ENCODE data around the gene TACR3.
"Not testable (repeated sequence)": the region's sequence is repeated elsewhere in the genome, so short reads cannot be mapped to it uniquely, and the experiment has no call there.

Gene TACR3

DNA sequence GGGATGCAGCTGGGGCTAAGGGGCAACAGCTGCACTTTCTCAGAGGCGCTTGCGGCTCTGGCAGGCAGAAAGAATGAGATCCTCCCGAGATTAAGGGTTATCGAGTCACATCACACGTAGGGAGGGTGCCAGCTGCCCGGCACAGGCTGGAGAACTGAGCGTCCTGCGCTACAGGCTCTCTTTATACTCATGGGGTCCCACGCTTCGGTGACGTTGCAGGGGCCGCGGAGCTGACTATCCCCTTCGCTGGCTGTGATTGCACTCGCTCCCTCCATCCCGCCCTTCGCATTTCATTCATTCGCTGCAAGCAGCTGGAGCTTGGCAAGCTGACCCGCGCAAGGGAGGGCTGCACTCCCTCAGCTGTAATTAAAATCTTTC is at the start of gene TACR3:
TACR3 (minus strand) TSS at position 156 of the 378 bp plus-strand sequence. CDS start 310 bp downstream, outside the sequence.
- no peak for DNase-seq

DNA sequence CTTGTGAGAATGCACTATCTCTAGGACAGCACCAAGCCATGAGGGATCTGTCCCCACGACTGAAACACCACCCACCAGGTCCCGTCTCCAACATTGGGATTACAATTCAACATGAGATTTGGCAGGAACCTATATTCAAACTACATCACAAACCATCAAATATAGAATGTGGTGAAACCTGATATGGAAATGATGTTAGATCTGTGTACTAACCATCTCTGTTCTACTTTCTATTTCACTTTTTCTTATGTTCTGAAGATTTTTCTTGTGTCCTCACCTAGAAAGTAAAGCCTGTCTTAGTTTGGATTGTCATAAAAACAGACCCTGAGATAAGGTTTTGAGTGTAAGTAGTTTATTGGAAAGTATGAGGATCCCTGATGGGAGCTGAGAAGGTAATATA is 37.8 kb upstream of the TACR3 start:
- no peak for DNase-seq

- DNase-seq: no peak
Observed at GRCh38 chr4:103756741-103757140, 37.0 kb upstream of the TACR3 start.

DNA sequence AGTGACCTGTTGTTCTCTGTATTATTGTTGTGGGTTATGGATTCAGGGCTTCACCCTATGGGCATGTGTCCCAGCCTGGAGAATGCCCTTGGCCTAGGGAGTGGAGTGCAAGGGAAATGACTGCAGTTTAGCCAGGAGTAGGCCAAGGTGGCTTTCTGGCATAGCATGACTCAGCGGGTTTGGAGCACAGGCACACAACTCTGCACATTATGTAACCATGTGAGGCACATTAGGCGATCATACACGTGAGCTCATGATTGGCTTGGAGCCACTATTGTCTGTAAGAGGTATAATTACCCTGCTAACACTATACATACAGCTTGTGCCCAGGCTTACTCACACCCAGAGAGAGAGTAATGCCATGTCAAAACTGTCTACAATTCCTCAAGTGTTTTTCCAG is 35.1 kb upstream of the TACR3 start:
- no peak for DNase-seq

DNA sequence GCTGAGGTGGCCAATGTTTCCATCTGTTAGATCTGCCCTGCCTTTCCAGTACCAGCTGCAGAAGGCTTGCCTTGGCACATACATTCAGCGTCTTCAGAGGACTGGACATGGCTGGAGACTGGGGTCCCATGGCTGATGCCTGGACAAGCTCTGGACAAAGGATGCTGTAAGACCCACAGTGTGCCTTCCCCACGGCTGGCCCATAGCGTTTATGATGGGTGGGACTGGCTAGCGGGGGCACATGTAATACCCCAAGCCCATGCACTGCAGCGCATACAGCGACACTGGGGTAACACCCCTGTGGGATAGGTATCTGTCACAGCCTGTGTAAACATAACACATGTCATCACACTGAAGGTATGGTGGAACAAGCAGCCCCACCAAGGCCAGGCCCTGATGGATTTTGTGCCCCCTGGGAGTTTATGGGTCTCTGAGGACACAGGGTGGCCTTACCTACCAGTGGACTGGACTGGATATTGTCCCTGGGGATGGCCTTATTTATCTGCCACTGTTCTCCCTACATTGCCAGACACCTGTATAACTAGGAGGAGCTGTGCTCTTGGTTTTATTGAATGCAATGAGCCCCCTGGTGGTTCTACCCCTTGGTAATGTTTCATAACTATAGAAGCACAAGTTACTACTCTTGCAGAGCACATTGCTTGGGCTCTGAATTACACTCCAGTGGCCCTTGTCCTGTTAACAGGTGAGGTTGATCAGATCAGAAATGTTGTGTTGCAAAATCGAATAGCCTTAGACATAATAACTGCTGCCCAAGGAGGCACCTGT is 34.3 kb upstream of the TACR3 start:
- DNase-seq: no peak

- DNase-seq: not testable (repeated sequence)
Observed at GRCh38 chr4:103723150-103723549, 3.4 kb upstream of the TACR3 start.

- DNase-seq: no peak
Observed at GRCh38 chr4:103721251-103721650, 1.5 kb upstream of the TACR3 start.

DNA sequence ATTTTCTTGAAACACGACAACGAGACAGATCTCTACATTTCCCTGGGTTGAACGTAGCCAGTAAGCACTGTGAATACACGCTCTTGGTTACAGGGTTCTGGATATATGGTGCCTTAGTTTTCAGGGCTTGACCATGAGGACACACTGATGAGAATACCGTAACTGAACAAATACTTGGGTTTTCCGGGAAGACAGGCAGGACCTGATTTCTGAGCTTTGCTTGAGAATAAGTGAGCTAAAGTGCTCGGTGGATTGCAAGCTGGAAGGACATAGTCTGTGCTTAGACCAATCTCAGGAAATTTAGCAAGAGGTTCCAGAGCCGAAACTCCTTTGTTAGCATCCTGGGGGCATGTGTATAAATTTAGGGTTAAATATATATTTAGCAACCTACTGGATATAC is 876 bp upstream of the TACR3 start:
- no peak for DNase-seq

- no peak for DNase-seq
Observed at GRCh38 chr4:103719105-103719829, 518 bp downstream of the TACR3 start.

GRCh38 chr4:103692615-103693014 is 27.2 kb downstream of the TACR3 start:
- no peak for DNase-seq

- DNase-seq: no peak
Observed at GRCh38 chr4:103673983-103674382, 45.8 kb downstream of the TACR3 start.

- not testable (repeated sequence) for DNase-seq
Observed at GRCh38 chr4:103666764-103667163, 53.0 kb downstream of the TACR3 start.

GRCh38 chr4:103664436-103665075 is 55.2 kb downstream of the TACR3 start:
- DNase-seq: no peak

DNA sequence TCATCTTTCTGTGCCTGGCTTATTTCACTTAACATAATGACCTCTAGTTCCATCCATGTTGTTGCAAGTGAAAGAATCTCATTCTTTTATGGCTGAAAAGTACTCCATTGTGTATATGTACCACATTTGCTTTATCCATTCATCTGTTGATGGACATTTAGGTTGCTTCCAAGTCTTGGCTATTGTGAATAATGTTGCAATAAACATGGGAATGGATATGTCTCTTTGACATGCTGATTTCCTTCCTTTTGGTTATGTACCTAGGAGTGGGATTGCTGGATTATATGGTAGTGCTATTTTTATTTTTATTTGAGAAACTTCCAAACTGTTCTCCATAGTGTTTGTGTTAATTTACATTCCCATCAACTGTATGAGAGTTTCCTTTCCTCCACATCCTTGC is 71.2 kb downstream of the TACR3 start:
- no peak for DNase-seq

DNA sequence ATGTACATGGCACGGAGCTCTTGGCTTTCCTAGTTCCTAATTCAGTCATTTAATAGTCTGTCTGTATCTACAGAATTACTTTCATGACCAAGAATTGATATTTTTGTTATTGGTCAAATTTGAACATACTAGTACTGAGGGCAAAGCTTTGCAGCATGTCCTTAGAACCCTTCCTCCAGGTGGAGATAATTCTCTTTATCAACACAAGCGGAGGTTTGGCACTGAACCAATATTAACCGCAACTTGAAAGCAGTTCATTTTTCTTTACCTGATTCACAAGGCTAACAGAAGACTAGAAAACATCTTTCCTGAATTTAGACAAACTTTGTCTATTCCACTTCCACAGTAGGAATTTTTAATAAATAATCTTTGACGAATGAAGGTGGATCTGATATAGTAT is 73.8 kb downstream of the TACR3 start:
- peak; percentile 27 for DNase-seq

- no peak for DNase-seq
Observed at GRCh38 chr4:103634236-103634635, 85.5 kb downstream of the TACR3 start.

DNA sequence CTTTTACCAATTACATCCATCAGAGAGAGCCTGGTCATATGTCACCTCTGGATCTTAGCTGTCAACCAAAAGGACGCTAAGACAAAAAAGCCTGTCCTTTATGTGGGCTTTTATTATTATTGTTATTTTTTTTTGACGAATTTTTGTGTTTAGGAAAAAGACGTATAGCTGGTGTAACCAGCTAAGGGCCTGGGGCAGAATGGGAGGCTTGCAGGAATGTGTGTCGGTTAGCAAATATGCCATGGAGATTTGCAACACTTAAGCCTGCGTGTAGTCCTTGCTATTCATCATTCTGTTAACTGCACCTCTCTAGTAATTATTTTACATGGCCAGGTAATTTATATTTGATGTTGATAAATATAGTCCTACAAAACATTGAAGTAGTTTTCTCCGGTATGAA is 93.5 kb downstream of the TACR3 start:
- no peak for DNase-seq

DNA sequence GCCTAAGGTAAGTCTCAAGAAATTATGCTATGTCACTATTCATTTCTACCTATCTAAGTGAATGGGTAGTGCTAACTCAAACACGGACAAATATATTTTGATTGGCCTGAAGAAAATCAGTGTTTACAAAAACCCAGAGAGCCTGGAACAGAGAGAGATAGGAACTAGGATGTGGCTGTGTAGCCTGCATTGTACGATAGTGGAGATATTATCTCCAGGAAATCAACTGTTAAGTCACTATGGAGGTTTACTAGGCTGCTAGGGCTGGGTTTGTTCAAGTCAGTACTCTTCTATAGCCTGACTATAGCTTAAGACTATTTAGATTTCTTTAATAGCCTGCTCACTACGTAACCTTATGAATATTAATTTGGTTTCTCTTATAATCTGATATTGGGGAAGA is 127.9 kb downstream of the TACR3 start:
- DNase-seq: no peak

DNA sequence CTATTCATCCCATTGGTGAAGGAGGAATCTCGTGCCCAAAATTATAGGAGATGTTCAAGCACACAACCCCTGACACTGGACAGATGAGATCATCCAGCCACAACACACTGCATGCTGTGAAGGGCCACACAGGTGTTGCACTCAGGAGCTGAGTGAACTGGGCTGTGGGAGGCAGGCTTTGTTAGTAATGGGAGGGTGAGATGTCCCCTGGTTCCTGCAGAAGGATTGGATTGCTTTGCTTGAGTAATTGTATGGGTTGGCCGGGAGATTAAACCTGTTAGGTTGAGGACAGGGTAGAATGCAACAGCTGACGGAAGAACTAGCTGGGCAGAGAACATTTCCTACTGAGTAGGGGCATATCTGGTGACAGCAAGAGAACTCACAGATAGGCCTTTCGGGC is 152.2 kb downstream of the TACR3 start:
- DNase-seq: no peak

GRCh38 chr4:103559178-103559577 is 160.6 kb downstream of the TACR3 start:
- not testable (repeated sequence) for DNase-seq
